Panc1 (cell line): Measurements from ENCODE around the gene PTPN9. TPM values are rescaled to one million over a fixed set of nuclear protein-coding genes. Genes with fewer than 3 reads are reported as not detected.
"Not testable (repeated sequence)": the region's sequence is repeated elsewhere in the genome, so short reads cannot be mapped to it uniquely, and the experiment has no call there.

ENCODE experiments used
- ATAC-seq: fragments of 200-7000 bp; cut with Tn5 transposase; 2 replicates; pipeline ENCODE4 v1.9.1; 2020; ENCODE audit warnings: mild to moderate bottlenecking, moderate library complexity
- BruUV-seq: library from RNA; stranded (reverse); fragments of 400-500 nt; replicated peaks from 2 replicates; lab custom pipeline; 2021; lab: Mats Ljungman, UMichigan
- CTCF ChIA-PET: fragments of 300-600 bp; sonication (Branson Sonifier 250); formaldehyde crosslinking; loops from one replicate; lab custom pipeline; 2022; ENCODE audit warnings: antibody characterized with exemption; lab: Charles Lee
- POLR2A ChIA-PET: fragments of 300-600 bp; sonication (Branson Sonifier 250); formaldehyde crosslinking; loops from one replicate; lab custom pipeline; 2022; ENCODE audit warnings: antibody characterized with exemption; lab: Charles Lee
- DNase-seq: peaks from one replicate; pipeline ENCODE4 v3.0.0-alpha.2; 2010; ENCODE audit warnings: low read depth, low spot score
- H3K27ac ChIP-seq: 2 replicates; pipeline ENCODE4 v1.5.1; 2011; ENCODE audit warnings: mild to moderate bottlenecking, low read length, inconsistent platforms
- H3K27me3 ChIP-seq: fragments of 200-500 bp; sonication (Bioruptor generic); 2 replicates; pipeline ENCODE4 v1.6.0; 2014; ENCODE audit warnings: low read length, inconsistent platforms; ENCODE audit not compliant: control insufficient read depth, insufficient read depth
- H3K36me3 ChIP-seq: fragments of 200-500 bp; sonication (Bioruptor generic); 2 replicates; pipeline ENCODE4 v1.5.1; 2014; ENCODE audit warnings: inconsistent platforms, mild to moderate bottlenecking, low read length, moderate library complexity; ENCODE audit not compliant: control insufficient read depth, insufficient read depth
- H3K4me1 ChIP-seq: 2 replicates; pipeline ENCODE4 v1.5.1; 2011; ENCODE audit warnings: inconsistent platforms, mild to moderate bottlenecking, low read length, moderate library complexity; ENCODE audit not compliant: control insufficient read depth, insufficient read depth
- H3K4me3 ChIP-seq, 2 experiments: 2 replicates each; pipeline ENCODE4 v1.5.1; 2011 to 2012; ENCODE audit warnings: low read depth in 2 of 2, low read length in 2 of 2, mild to moderate bottlenecking in 2 of 2, inconsistent platforms in 1 of 2, moderate library complexity in 1 of 2
- H3K9me3 ChIP-seq: fragments of 200-500 bp; sonication (Bioruptor generic); 2 replicates; pipeline ENCODE4 v1.5.1; 2014; ENCODE audit warnings: low read depth, mild to moderate bottlenecking, inconsistent platforms, low read length, moderate library complexity; ENCODE audit not compliant: control insufficient read depth, insufficient read depth
- CTCF ChIP-seq: fragments of 450-650 bp; IDR thresholded peaks from 2 replicates; pipeline ENCODE4 v1.5.1; 2017; ENCODE audit warnings: mild to moderate bottlenecking
- POLR2AphosphoS5 ChIP-seq: IDR thresholded peaks from 2 replicates; pipeline ENCODE4 v1.6.1; 2012; ENCODE audit warnings: mild to moderate bottlenecking, low read depth, low read length, moderate library complexity
- SIN3A ChIP-seq: IDR thresholded peaks from 2 replicates; pipeline ENCODE4 v1.6.1; 2012; ENCODE audit warnings: low read depth, mild to moderate bottlenecking, low read length, moderate library complexity, borderline replicate concordance; ENCODE audit not compliant: insufficient read depth
- TCF7L2 ChIP-seq: IDR thresholded peaks from 2 replicates; pipeline ENCODE4 v1.6.1; 2011; ENCODE audit warnings: mild to moderate bottlenecking, low read depth, low read length, inconsistent platforms
- in situ Hi-C: cut with HindIII; loops from 2 replicates; pipeline ENCODE4 v1.10.0; 2016; ENCODE audit warnings: low sequenced_read_pairs, low pct_unique_long_range_greater_than_20kb
- intact Hi-C: fragments of 100-400 bp; cut with micrococcal nuclease; formaldehyde crosslinking; loops from one replicate; pipeline ENCODE4 v1.10.0; 2022; ENCODE audit not compliant: unreplicated experiment
- total RNA-seq: library from RNA; stranded (reverse); gene quantifications from one replicate; pipeline ENCODE4 v1.2.1, GENCODE V29; 2021; ENCODE audit not compliant: unreplicated experiment
- TF ChIP-seq, protein P1 (sequence below), 2 experiments: IDR thresholded peaks; 2 replicates each; pipeline ENCODE4 v1.6.1; 2011 to 2012; ENCODE audit warnings: low read depth in 2 of 2, control low read depth in 1 of 2, low read length in 1 of 2, mild to moderate bottlenecking in 1 of 2, moderate library complexity in 1 of 2; ENCODE audit not compliant: insufficient read depth in 1 of 2

PTPN9 gene
- total RNA-seq, 1 experiment from 2014 or later, result 38.4 TPM

- POLR2A ChIA-PET, result interaction anchor here (0.5 kb wide), 1 partner anchor 187 kb away, joined by 9 read pairs; no protein-coding TSS in a partner anchor
- CTCF ChIA-PET, result interaction anchor here (0.7 kb wide), 1 partner anchor 79 kb away, joined by 3 read pairs; no protein-coding TSS in a partner anchor
- H3K9me3 ChIP-seq, result no peaks in the 10 kb centered on the region
- in situ Hi-C loops, result no loop called here
- BruUV-seq, result no TSS peak
- DNase-seq (no peak), ATAC-seq (no peak)
- intact Hi-C loops, result no loop called here
- H3K36me3 ChIP-seq, result no peaks in the 10 kb centered on the region
- H3K4me1 ChIP-seq, result peaks cover 19% of the 10 kb centered on the region
- TF ChIP-seq TCF7L2, result no peak
- no peak for TF ChIP-seq SIN3A
- TF ChIP-seq, protein P1, sequence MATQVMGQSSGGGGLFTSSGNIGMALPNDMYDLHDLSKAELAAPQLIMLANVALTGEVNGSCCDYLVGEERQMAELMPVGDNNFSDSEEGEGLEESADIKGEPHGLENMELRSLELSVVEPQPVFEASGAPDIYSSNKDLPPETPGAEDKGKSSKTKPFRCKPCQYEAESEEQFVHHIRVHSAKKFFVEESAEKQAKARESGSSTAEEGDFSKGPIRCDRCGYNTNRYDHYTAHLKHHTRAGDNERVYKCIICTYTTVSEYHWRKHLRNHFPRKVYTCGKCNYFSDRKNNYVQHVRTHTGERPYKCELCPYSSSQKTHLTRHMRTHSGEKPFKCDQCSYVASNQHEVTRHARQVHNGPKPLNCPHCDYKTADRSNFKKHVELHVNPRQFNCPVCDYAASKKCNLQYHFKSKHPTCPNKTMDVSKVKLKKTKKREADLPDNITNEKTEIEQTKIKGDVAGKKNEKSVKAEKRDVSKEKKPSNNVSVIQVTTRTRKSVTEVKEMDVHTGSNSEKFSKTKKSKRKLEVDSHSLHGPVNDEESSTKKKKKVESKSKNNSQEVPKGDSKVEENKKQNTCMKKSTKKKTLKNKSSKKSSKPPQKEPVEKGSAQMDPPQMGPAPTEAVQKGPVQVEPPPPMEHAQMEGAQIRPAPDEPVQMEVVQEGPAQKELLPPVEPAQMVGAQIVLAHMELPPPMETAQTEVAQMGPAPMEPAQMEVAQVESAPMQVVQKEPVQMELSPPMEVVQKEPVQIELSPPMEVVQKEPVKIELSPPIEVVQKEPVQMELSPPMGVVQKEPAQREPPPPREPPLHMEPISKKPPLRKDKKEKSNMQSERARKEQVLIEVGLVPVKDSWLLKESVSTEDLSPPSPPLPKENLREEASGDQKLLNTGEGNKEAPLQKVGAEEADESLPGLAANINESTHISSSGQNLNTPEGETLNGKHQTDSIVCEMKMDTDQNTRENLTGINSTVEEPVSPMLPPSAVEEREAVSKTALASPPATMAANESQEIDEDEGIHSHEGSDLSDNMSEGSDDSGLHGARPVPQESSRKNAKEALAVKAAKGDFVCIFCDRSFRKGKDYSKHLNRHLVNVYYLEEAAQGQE (IDR thresholded peaks at IDR 0.05; ENCODE audit: insufficient read depth in 1 of 2, low read depth in 2 of 2, low read length in 1 of 2), result no peak
- no peak for TF ChIP-seq CTCF
- TF ChIP-seq POLR2AphosphoS5, result no peak
- no peaks in the 10 kb centered on the region for H3K27me3 ChIP-seq
- no peak overlapping the region for H3K4me3 ChIP-seq
- no peak overlapping the region for H3K27ac ChIP-seq
These were observed 133.0 kb downstream of the PTPN9 start for GRCh38 chr15:75446151-75446550.

DNA sequence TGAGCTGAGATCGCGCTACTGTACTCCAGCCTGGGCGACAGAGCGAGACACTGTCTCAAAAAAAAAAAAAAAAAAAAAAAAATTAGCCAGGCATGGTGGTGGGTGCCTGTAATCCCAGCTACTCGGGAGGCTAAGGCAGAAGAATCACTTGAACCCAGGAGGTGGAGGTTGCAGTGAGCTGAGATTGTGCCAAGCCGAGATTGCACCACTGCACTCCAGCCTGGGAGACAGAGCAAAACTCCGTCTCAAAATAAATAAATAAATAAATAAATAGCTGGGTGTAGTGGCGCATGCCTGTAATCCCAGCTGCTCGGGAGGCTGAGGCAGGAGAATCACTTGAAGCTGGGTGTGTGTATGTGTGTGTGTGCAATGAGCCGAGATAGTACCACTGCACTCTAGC is 133.8 kb downstream of the PTPN9 start:
- ChIA-PET CTCF (interaction anchor here (0.7 kb wide), 1 partner anchor 44 kb away, joined by 4 read pairs; no protein-coding TSS in a partner anchor), POLR2A (interaction anchor here (0.7 kb wide), 1 partner anchor 51 kb away, joined by 8 read pairs; no protein-coding TSS in a partner anchor)
- H3K27ac ChIP-seq, H3K4me3 ChIP-seq, H3K9me3 ChIP-seq, BruUV-seq, DNase-seq, ATAC-seq, intact Hi-C loops, in situ Hi-C loops, H3K27me3 ChIP-seq, H3K36me3 ChIP-seq: not testable (repeated sequence)
- H3K4me1 ChIP-seq, result peaks cover 19% of the 10 kb centered on the region

DNA sequence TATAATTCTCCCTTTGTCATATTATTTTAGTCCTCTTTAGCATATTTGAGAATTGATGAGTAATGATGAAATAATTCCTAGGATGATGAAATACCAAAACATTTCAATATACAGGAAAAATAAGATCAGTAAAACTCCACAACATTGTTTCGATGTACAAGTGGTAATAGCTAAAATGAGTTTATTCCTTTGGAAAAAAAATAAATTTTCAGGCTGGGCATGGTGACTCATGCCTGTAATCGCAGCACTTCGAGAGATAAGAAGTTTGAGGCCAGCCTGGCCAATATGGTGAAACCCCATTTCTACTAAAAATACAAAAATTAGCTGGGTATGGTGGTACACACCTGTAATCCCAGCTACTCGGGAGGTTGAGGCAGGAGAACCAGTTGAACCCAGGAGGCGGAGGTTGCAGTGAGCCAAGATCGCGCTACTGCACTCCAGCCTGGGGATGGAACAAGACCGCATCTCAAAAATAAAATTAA is 135.1 kb downstream of the PTPN9 start:
- DNase-seq, intact Hi-C loops, H3K27ac ChIP-seq, H3K9me3 ChIP-seq, H3K4me3 ChIP-seq, BruUV-seq, POLR2A ChIA-PET, ATAC-seq, in situ Hi-C loops, H3K27me3 ChIP-seq, H3K36me3 ChIP-seq: not testable (repeated sequence)
- H3K4me1 ChIP-seq, result peaks cover 12% of the 10 kb centered on the region
- CTCF ChIA-PET, result interaction anchor here (1.1 kb wide), 1 partner anchor 194 kb away, joined by 3 read pairs; no protein-coding TSS in a partner anchor
